KOPT-K1 (cell line): ENCODE results near the gene MCTP2.

Experiments
- H3K27ac ChIP-seq: fragments of 200-600 bp; sonication (generic); 2 replicates; pipeline ENCODE4 v1.5.1; 2016; ENCODE audit warnings: antibody characterized with exemption, mild to moderate bottlenecking, low read depth, low read length; ENCODE audit not compliant: poor library complexity, severe bottlenecking
- H3K36me3 ChIP-seq: fragments of 200-600 bp; sonication (generic); 2 replicates; pipeline ENCODE4 v1.5.1; 2017; ENCODE audit warnings: antibody characterized with exemption, mild to moderate bottlenecking, low read length, moderate library complexity; ENCODE audit not compliant: insufficient read depth
- H3K9me3 ChIP-seq: fragments of 200-600 bp; sonication (generic); 2 replicates; pipeline ENCODE4 v1.5.1; 2017; ENCODE audit warnings: antibody characterized with exemption, low read length, mild to moderate bottlenecking; ENCODE audit not compliant: insufficient read depth, poor library complexity, severe bottlenecking

MCTP2 gene

GRCh38 chr15:94265982-94266381, 34.6 kb downstream of the MCTP2 start:
- Histone ChIP-seq H3K36me3 (no peaks in the 10 kb centered on the region), H3K27ac (no peak overlapping the region), H3K9me3 (no peaks in the 10 kb centered on the region)

- no peak overlapping the region for H3K27ac ChIP-seq
- H3K9me3 ChIP-seq: no peaks in the 10 kb centered on the region
- H3K36me3 ChIP-seq: no peaks in the 10 kb centered on the region
Measured at GRCh38 chr15:94266789-94267188, 35.4 kb downstream of the MCTP2 start.

GRCh38 chr15:94269954-94270353, 38.6 kb downstream of the MCTP2 start:
- no peaks in the 10 kb centered on the region for H3K9me3 ChIP-seq
- no peak overlapping the region for H3K27ac ChIP-seq
- no peaks in the 10 kb centered on the region for H3K36me3 ChIP-seq

- no peak overlapping the region for H3K27ac ChIP-seq
- H3K9me3 ChIP-seq: no peaks in the 10 kb centered on the region
- H3K36me3 ChIP-seq: no peaks in the 10 kb centered on the region
Measured at GRCh38 chr15:94270570-94270969, 39.2 kb downstream of the MCTP2 start.

- no peak overlapping the region for H3K27ac ChIP-seq
- H3K9me3 ChIP-seq: no peaks in the 10 kb centered on the region
- no peaks in the 10 kb centered on the region for H3K36me3 ChIP-seq
Measured at GRCh38 chr15:94272251-94272898, 41.0 kb downstream of the MCTP2 start.

DNA sequence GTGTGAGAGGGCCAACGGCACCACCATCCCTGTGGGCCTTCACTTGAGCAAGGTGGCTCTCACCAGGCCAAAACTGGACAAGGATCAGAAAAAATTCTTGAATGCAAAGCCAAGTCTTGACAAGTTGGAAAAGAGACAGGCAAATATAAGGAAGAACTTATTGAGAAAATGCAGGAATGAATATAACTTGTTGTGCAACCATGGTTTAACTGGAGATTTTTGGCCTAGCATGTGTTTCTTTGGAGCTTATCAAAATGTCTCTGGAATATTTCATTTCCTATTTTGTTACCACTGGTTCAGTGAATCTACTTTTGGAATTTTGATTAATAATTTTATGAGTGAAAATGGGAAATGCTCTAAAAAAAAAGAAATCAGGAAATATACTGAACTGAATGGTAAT, 42.5 kb downstream of the MCTP2 start:
- Histone ChIP-seq H3K27ac (no peak overlapping the region), H3K36me3 (no peaks in the 10 kb centered on the region), H3K9me3 (no peaks in the 10 kb centered on the region)

DNA sequence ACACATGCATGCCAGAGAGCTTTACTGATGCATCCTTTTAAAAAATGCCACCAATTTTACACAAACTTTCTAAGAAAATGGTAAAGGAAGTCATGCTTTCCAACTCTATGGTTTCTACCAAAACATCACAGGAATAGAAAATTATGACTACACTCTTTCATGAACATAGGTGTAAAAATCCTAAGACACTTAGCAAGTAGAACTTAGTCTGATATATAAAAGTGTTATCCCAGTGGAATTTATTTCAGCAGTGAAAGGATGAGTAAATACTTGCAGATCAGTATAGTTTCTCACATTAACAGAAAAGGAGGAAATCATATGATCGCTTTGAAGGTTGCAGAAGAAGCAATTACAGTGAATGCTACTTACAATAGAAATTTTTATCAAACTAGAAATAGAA, 43.4 kb downstream of the MCTP2 start:
- Histone ChIP-seq H3K27ac (no peak overlapping the region), H3K9me3 (no peaks in the 10 kb centered on the region), H3K36me3 (no peaks in the 10 kb centered on the region)

GRCh38 chr15:94277485-94277884, 46.1 kb downstream of the MCTP2 start:
- Histone ChIP-seq H3K9me3 (no peaks in the 10 kb centered on the region), H3K36me3 (no peaks in the 10 kb centered on the region), H3K27ac (no peak overlapping the region)

GRCh38 chr15:94279736-94280135, 48.4 kb downstream of the MCTP2 start:
- H3K36me3 ChIP-seq: no peaks in the 10 kb centered on the region
- H3K27ac ChIP-seq: no peak overlapping the region
- no peaks in the 10 kb centered on the region for H3K9me3 ChIP-seq

GRCh38 chr15:94280301-94280700, 48.9 kb downstream of the MCTP2 start:
- H3K36me3 ChIP-seq: no peaks in the 10 kb centered on the region
- no peaks in the 10 kb centered on the region for H3K9me3 ChIP-seq
- H3K27ac ChIP-seq: no peak overlapping the region

- Histone ChIP-seq H3K36me3 (no peaks in the 10 kb centered on the region), H3K27ac (no peak overlapping the region), H3K9me3 (no peaks in the 10 kb centered on the region)
Measured at GRCh38 chr15:94282269-94283250, 51.2 kb downstream of the MCTP2 start.

- Histone ChIP-seq H3K9me3 (no peaks in the 10 kb centered on the region), H3K36me3 (no peaks in the 10 kb centered on the region), H3K27ac (no peak overlapping the region)
Measured at GRCh38 chr15:94286583-94286982, 55.2 kb downstream of the MCTP2 start.

GRCh38 chr15:94287794-94288246, 56.5 kb downstream of the MCTP2 start:
- no peak overlapping the region for H3K27ac ChIP-seq
- no peaks in the 10 kb centered on the region for H3K9me3 ChIP-seq
- no peaks in the 10 kb centered on the region for H3K36me3 ChIP-seq

DNA sequence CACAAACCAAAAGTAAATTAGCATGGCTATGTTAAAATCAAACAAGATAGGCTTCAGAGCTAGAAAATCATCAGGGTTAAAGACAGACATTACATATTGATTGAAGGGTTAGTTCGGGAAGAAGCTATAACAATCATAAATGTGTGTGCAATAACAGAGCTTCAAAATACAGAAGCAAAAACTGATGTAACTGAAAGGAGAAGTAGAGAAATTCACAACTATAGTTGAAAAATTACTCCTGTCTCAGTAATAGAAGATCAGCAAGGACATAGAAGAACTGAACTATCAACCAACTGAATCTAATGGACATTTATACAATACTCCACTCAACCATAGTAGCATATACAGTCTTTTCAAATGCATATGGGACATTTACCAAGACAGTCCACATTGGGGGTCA, 59.4 kb downstream of the MCTP2 start:
- Histone ChIP-seq H3K36me3 (no peaks in the 10 kb centered on the region), H3K9me3 (no peaks in the 10 kb centered on the region), H3K27ac (no peak overlapping the region)
